Esophagus (tissue), 2 donors: ENCODE results near the gene OLR1. TPM values are rescaled to one million over a fixed set of nuclear protein-coding genes. Genes with fewer than 3 reads are reported as not detected.
A peak's percentile ranks its signal among the peaks of the same experiment; 100 is the strongest.
"Not testable (repeated sequence)": the region's sequence is repeated elsewhere in the genome, so short reads cannot be mapped to it uniquely, and the experiment has no call there.

Source experiments
- H3K27ac ChIP-seq, 2 donors: one replicate each; pipeline ENCODE4 v1.5.1; 2013; ENCODE audit warnings: low read depth in 2 of 2, mild to moderate bottlenecking in 2 of 2, inconsistent platforms in 1 of 2, low read length in 1 of 2, moderate library complexity in 1 of 2
- H3K27me3 ChIP-seq, 2 donors: one replicate each; pipeline ENCODE4 v1.6.1; 2013; ENCODE audit warnings: low read length in 2 of 2, control low read depth in 1 of 2, mild to moderate bottlenecking in 1 of 2; ENCODE audit not compliant: insufficient read depth in 2 of 2, control insufficient read depth in 1 of 2
- H3K36me3 ChIP-seq, 2 donors: one replicate each; pipeline ENCODE4 v1.6.1; 2013; ENCODE audit warnings: low read length in 1 of 2; ENCODE audit not compliant: control insufficient read depth in 2 of 2, insufficient read depth in 2 of 2
- H3K4me1 ChIP-seq, 2 donors: one replicate each; pipeline ENCODE4 v1.6.1; 2013; ENCODE audit warnings: low read length in 1 of 2; ENCODE audit not compliant: control insufficient read depth in 2 of 2, insufficient read depth in 2 of 2
- H3K4me3 ChIP-seq, 2 donors: one replicate each; pipeline ENCODE4 v1.5.1; 2013; ENCODE audit warnings: low read length in 2 of 2, mild to moderate bottlenecking in 2 of 2, low read depth in 1 of 2, moderate library complexity in 1 of 2
- H3K9me3 ChIP-seq, 2 donors: one replicate each; pipeline ENCODE4 v1.6.1; 2013; ENCODE audit warnings: mild to moderate bottlenecking in 2 of 2, low read depth in 1 of 2, low read length in 1 of 2, moderate library complexity in 1 of 2; ENCODE audit not compliant: control insufficient read depth in 2 of 2, insufficient read depth in 1 of 2
- WGBS, 2 donors: extraction: QIAGEN DNeasy Blood & Tissue Kit; methylation state at CpG; one replicate each; pipeline ENCODE4 v1.1.7; 2013; 5-methylcytosine and 5-hydroxymethylcytosine counted together
- polyA plus RNA-seq, 2 donors: library from polyadenylated mRNA; stranded (reverse); fragments of 200-250 nt; gene quantifications; one replicate each; pipeline ENCODE4 v1.2.3, GENCODE V29; 2013
- donor health status: healthy with polysubstance abuse.
- donor health status: Bipolar disorder and iron deficiency.

The OLR1 gene
- polyA plus RNA-seq, 2 donors = 0.14 to 0.20 TPM

DNA sequence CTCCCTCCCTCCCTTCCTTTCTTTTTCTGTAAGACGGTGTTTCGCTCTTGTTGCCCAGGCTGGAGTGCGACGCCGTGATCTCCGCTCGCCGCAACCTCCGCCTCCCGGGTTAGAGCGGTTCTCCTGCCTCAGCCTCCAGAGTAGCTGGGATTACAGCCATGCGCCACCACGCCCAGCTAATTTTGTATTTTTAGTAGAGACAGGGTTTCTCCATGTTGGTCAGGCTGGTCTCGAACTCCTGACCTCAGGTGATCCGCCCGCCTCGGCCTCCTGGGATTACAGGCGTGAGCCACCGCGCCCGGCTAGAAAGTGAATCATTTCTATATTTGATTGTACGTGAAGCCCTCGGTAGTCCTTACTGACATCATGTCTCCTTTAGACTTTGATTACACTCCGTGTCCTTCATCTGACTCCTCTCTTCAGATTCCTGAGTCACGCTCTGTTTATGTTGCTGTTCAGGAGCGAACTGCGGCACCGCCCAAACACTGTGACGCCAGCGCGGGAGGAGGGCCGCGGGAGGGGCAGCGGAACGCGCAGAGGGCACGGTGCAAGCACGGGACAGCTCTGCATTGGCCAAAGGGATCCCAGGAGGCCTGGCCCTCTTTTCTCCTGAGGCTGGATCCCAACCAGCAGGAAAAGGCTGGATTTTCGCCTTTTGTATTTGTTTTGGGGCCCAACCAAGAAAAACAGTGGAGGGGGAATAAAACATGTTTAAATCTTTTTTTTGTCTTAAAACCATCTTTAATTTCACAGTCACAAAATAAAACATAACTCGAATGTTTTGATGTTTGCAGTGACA lies 40.2 kb upstream of the OLR1 start:
- WGBS, 2 donors = 28 to 29% methylated on average over 40 of the region's 40 CpGs

DNA sequence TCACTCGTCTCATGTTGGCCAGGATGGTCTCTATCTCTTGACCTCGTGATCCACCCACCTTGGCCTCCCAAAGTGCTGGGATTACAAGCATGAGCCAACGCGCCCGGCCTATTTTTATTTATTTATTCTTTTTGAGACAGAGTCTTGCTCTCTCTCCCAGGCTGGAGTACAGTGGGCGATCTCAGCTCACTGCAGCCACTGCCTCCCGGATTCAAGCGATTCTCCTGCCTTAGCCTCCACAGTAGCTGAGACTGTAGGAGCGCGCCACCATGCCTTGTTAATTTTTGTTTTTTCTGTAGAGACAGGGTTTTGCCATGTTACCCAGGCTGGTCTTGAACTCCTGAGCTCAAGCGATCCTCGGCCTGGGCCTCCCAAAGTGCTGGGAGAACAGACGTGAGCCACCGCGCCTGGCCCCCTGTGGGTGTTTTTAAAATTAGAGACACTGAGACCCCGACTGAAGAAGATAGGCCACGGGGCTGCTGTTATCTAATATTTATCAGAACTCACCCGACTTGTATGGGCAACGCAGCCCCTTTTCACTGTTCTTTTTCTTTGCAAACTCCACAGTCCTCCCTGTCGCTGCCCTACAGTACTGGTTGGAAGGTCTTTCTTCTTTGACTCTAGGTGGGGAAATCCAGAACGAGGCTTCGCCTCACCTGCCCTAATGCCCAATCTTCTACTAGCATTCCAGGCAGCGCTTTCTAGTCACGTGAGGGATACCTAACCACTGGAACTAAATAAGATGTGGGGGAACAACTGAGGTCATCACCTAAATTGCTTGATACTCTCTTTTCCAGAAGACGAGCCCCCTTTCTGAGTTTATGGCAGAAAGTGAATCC lies 39.4 kb upstream of the OLR1 start:
- Histone ChIP-seq H3K4me3 (no peak overlapping the region), H3K27ac (peak overlapping the region; percentile 98 to 99)

More for the DNA sequence above, 40.2 kb upstream of the OLR1 start:
- no peaks in the 10 kb centered on the region for H3K4me1 ChIP-seq
- peak overlapping the region; percentile 98 to 99 for H3K27ac ChIP-seq
- no peaks in the 10 kb centered on the region for H3K9me3 ChIP-seq
- H3K36me3 ChIP-seq = no peaks in the 10 kb centered on the region
- H3K27me3 ChIP-seq = no peaks in the 10 kb centered on the region
- H3K4me3 ChIP-seq = peak overlapping the region; percentile 80 to 83

DNA sequence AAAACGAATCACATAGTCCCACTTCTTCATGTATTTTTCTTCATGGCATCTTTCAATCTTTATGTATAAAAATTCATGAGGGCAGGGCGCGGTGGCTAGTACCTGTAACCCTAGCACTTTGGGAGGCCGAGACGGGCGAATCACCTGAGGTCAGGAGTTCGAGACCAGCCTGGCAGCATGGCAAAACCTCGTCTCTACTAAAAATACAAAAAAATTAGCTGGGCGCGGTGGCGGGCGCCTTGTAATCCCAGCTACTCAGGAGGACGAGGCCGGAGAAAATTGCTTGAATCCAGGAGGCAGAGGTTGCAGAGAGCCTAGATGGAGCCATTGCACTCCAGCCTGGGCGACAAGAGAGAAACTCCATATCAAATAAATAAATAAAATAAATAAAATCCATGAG lies 38.3 kb upstream of the OLR1 start:
- no peaks in the 10 kb centered on the region for H3K4me1 ChIP-seq
- 92 to 94% methylated on average over 15 of the region's 15 CpGs for WGBS, 2 donors
- H3K36me3 ChIP-seq = no peaks in the 10 kb centered on the region
- H3K27ac ChIP-seq = no peak overlapping the region
- no peak overlapping the region for H3K4me3 ChIP-seq
- no peaks in the 10 kb centered on the region for H3K27me3 ChIP-seq
- no peaks in the 10 kb centered on the region for H3K9me3 ChIP-seq

More for the DNA sequence above, 39.4 kb upstream of the OLR1 start:
- no peaks in the 10 kb centered on the region for H3K9me3 ChIP-seq
- no peaks in the 10 kb centered on the region for H3K4me1 ChIP-seq
- H3K27me3 ChIP-seq = no peaks in the 10 kb centered on the region
- 91% methylated on average over 25 of the region's 25 CpGs for WGBS, 2 donors
- no peaks in the 10 kb centered on the region for H3K36me3 ChIP-seq

DNA sequence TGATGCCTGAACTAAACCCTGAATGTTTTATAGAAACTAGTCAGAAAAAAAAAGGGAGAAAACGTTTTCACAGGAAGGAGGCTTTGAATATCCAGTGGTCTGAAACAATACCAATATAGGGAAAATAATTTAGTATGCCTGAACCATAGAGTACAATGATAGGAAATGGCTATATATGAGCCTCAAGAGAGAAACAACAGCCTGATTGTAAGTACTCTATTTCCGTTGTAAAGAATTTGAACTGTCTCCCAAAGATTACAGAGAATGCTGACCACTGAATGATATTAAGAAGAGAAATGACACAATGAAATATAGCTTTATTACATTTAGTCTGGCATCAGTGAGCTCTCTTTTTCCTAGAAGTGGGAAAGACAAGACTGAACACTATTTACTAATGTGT lies 35.2 kb upstream of the OLR1 start:
- H3K4me1 ChIP-seq = no peaks in the 10 kb centered on the region
- WGBS, 2 donors = 39 to 42% methylated on average over 2 of the region's 2 CpGs
- H3K9me3 ChIP-seq = no peaks in the 10 kb centered on the region

DNA sequence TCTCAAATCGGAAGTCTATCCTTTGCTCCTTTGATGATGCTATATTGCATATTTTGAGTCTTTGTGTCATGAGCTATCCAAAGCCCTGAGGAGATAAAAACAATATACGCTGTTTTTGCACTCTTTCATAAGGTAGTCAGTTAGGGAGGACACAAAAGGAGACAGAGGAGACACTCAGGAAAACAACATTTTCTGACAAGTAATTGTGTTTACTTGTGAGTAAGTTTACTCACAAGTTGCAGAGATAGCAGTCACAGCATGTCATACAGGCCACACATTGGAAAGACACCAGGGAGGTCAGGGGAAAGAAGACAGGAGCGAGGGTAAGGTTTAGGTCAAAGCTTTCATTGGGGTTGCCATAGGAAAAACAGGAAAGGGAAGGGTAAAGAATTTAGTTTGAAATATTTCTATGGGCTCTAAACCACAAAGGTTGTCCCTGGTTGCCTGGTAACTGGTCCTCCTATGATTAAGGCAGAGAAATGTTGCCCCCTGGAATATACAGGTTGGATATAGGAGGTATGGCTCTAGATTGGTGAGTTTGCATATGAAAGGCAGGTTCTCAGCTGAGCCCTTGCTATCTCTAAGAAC lies 33.4 kb upstream of the OLR1 start:
- H3K4me1 ChIP-seq = no peaks in the 10 kb centered on the region
- no peaks in the 10 kb centered on the region for H3K9me3 ChIP-seq
- H3K36me3 ChIP-seq = no peaks in the 10 kb centered on the region
- H3K27ac ChIP-seq = no peak overlapping the region
- H3K27me3 ChIP-seq = no peaks in the 10 kb centered on the region
- WGBS, 2 donors = 73 to 84% methylated on average over 3 of the region's 3 CpGs
- H3K4me3 ChIP-seq = no peak overlapping the region

More for the DNA sequence above, 35.2 kb upstream of the OLR1 start:
- Histone ChIP-seq H3K36me3 (no peaks in the 10 kb centered on the region), H3K27me3 (no peaks in the 10 kb centered on the region), H3K4me3 (no peak overlapping the region), H3K27ac (no peak overlapping the region)

DNA sequence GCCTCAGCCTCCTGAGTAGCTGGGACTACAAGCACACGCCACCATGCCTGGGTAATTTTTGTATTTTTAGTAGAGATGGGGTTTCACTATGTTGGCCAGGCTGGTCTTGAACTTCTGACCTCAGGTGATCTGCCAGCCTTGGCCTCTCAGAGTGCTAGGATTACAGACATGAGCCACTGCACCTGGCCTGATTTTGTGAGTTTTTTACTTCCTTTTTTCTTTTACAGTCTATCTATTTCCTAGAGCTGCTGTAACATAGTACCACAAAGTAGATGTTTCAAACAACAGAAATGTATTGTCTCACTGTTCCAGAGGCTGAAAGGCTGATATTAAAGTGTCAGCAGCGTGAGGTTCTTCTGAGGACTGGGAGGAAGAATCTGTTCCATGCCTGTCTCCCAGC lies 32.6 kb upstream of the OLR1 start:
- not testable (repeated sequence) for H3K4me3 ChIP-seq, H3K4me1 ChIP-seq, H3K36me3 ChIP-seq, H3K27ac ChIP-seq, H3K9me3 ChIP-seq, H3K27me3 ChIP-seq
- 87 to 89% methylated on average over 2 of the region's 2 CpGs for WGBS, 2 donors

DNA sequence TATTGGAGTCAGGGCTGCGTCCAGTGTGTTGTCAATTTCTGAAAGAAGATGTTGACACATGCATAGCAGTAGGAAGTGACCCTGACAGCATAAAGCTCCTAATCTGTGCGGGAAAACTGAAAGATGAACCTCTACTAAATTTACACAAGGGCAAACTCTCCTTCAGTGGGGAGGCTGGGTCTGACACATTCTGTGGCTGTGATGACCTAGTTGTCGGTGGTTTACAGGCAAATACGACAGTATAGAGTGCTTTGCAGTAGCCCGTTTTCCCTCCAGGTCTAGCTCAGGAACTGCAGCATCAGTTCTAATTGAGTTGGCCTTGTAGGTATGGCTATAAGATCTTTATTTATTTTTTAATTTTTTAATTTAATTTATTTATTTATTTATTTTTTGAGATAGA lies 25.9 kb upstream of the OLR1 start:
- no peaks in the 10 kb centered on the region for H3K36me3 ChIP-seq
- no peak overlapping the region for H3K4me3 ChIP-seq
- 81 to 89% methylated on average over 5 of the region's 5 CpGs for WGBS, 2 donors
- H3K9me3 ChIP-seq = no peaks in the 10 kb centered on the region
- no peak overlapping the region for H3K27ac ChIP-seq
- H3K4me1 ChIP-seq = no peaks in the 10 kb centered on the region
- H3K27me3 ChIP-seq = no peaks in the 10 kb centered on the region

DNA sequence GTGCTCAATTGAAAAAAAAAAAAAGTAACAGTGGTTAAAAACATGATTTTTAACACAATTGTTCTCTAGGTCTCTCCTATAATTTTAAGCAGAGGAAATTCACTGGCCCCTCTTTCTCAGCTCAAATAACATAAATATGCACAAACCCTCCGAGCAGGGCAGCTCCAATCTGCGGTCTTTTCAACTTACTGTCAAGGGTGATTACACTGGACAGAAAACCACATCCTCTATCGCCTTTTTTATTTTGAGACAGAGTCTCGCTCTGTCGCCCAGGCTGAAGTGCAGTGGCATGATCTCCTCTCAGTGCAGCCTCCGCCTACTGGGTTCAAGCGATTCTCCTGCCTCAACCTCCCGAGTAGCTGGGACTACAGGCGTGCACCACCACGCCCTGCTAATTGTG lies 24.3 kb upstream of the OLR1 start:
- Histone ChIP-seq H3K9me3 (no peaks in the 10 kb centered on the region), H3K27me3 (no peaks in the 10 kb centered on the region), H3K36me3 (no peaks in the 10 kb centered on the region), H3K27ac (no peak overlapping the region), H3K4me3 (no peak overlapping the region), H3K4me1 (no peaks in the 10 kb centered on the region)
- 77 to 80% methylated on average over 10 of the region's 10 CpGs for WGBS, 2 donors

DNA sequence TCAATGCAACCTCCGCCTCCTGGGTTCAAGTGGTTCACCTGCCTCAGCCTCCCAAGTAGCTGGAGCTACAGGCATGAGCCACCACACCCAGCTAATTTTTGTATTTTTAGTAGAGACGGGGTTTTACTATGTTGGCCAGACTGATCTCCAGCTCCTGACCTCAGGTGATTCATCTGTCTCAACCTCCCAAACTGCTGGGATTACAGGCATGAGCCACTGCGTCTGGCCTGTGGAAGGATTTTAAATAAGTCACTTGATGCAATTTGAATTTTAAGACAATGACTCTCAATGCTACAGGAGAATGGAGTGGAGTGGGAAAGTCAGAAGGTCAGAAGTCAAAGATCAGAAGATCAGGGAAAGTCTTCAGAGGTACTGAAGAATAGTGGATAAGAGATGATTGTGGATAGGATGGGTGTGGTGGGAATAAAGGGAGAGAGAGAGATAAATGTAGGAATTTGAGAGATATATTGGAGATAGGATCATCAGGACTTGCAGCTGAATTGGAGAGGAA lies 22.3 kb upstream of the OLR1 start:
- H3K27me3 ChIP-seq = no peaks in the 10 kb centered on the region
- no peaks in the 10 kb centered on the region for H3K9me3 ChIP-seq
- H3K4me3 ChIP-seq = no peak overlapping the region
- H3K36me3 ChIP-seq = no peaks in the 10 kb centered on the region
- no peak overlapping the region for H3K27ac ChIP-seq
- H3K4me1 ChIP-seq = no peaks in the 10 kb centered on the region
- WGBS, 2 donors = 77 to 78% methylated on average over 3 of the region's 3 CpGs
